ENCODE results near the gene ATP6V1G2.
"Not testable (repeated sequence)": the region's sequence is repeated elsewhere in the genome, so short reads cannot be mapped to it uniquely, and the experiment has no call there.

The ATP6V1G2 gene

GRCh38 chr6:31546339-31546957 lies at the start of gene ATP6V1G2:
Gene ATP6V1G2, minus strand, starts transcription at chr6:31546608. Its CDS starts 49 bp downstream, at chr6:31546559.
- no peak for FAIRE-seq

- no peak for FAIRE-seq
Measured at GRCh38 chr6:31592396-31592771, 46.0 kb upstream of the ATP6V1G2 start.

GRCh38 chr6:31590691-31591090 lies 44.3 kb upstream of the ATP6V1G2 start:
- not testable (repeated sequence) for FAIRE-seq

GRCh38 chr6:31588871-31589650 lies 42.7 kb upstream of the ATP6V1G2 start:
- FAIRE-seq, result no peak

GRCh38 chr6:31587791-31588777 lies 41.7 kb upstream of the ATP6V1G2 start:
- FAIRE-seq, result no peak

- no peak for FAIRE-seq
Measured at GRCh38 chr6:31586599-31587281, 40.3 kb upstream of the ATP6V1G2 start.

- no peak for FAIRE-seq
Measured at GRCh38 chr6:31586008-31586407, 39.6 kb upstream of the ATP6V1G2 start, which contains the start of gene LST1. Gene LST1, plus strand, starts transcription at chr6:31586277. Its CDS starts 1,023 bp downstream, at chr6:31587300.

GRCh38 chr6:31585491-31585890 lies 39.1 kb upstream of the ATP6V1G2 start:
- no peak for FAIRE-seq

GRCh38 chr6:31582230-31582643 lies 35.8 kb upstream of the ATP6V1G2 start, which contains the start of gene LTB:
Gene LTB, minus strand, starts transcription at chr6:31582424. Its CDS starts 7 bp downstream, at chr6:31582417.
- FAIRE-seq, result no peak

- no peak for FAIRE-seq
Measured at GRCh38 chr6:31581434-31582229, 35.2 kb upstream of the ATP6V1G2 start.

- no peak for FAIRE-seq
Measured at GRCh38 chr6:31580807-31581433, 34.5 kb upstream of the ATP6V1G2 start.

- no peak for FAIRE-seq
Measured at GRCh38 chr6:31580438-31580740, 34.0 kb upstream of the ATP6V1G2 start.

- FAIRE-seq, result no peak
Measured at GRCh38 chr6:31579546-31580437, 33.4 kb upstream of the ATP6V1G2 start.

GRCh38 chr6:31579119-31579505 lies 32.7 kb upstream of the ATP6V1G2 start:
- FAIRE-seq, result no peak

- no peak for FAIRE-seq
Measured at GRCh38 chr6:31578184-31579118, 32.0 kb upstream of the ATP6V1G2 start.

GRCh38 chr6:31577579-31577966 lies 31.2 kb upstream of the ATP6V1G2 start:
- FAIRE-seq, result no peak

GRCh38 chr6:31576897-31577578 lies 30.6 kb upstream of the ATP6V1G2 start:
- no peak for FAIRE-seq

- no peak for FAIRE-seq
Measured at GRCh38 chr6:31575952-31576685, 29.7 kb upstream of the ATP6V1G2 start.
